Nephron progenitor cell (in vitro differentiated cells): ENCODE measurements around the gene ALDH3A2.
"Not testable (repeated sequence)": the region's sequence is repeated elsewhere in the genome, so short reads cannot be mapped to it uniquely, and the experiment has no call there.

Experiments
- DNase-seq: peaks from one replicate; pipeline ENCODE4 v3.0.0; 2021
- H3K27ac Mint-ChIP-seq: 2 replicates; pipeline ENCODE4 v1.8.0; 2021; ENCODE audit warnings: mild to moderate bottlenecking, moderate library complexity, mixed read lengths
- H3K27me3 Mint-ChIP-seq: 2 replicates; pipeline ENCODE4 v1.8.0; 2021; ENCODE audit warnings: mild to moderate bottlenecking, low read depth, mixed read lengths; ENCODE audit not compliant: poor library complexity
- H3K36me3 Mint-ChIP-seq: 2 replicates; pipeline ENCODE4 v1.8.0; 2021; ENCODE audit warnings: low read depth, mixed read lengths
- H3K4me1 Mint-ChIP-seq: 2 replicates; pipeline ENCODE4 v1.8.0; 2021; ENCODE audit warnings: mixed read lengths
- H3K4me3 Mint-ChIP-seq: 2 replicates; pipeline ENCODE4 v1.8.0; 2021; ENCODE audit warnings: mild to moderate bottlenecking, moderate library complexity, mixed read lengths
- H3K9me3 Mint-ChIP-seq: 2 replicates; pipeline ENCODE4 v1.8.0; 2021; ENCODE audit warnings: mild to moderate bottlenecking, moderate library complexity, mixed read lengths
- CTCF ChIP-seq: fragments of 200-600 bp; sonication (generic); IDR thresholded peaks from 2 replicates; pipeline ENCODE4 v1.5.0; 2021; ENCODE audit warnings: antibody characterized with exemption

Gene ALDH3A2

GRCh38 chr17:19676896-19677295, 28.3 kb downstream of the ALDH3A2 start:
- peaks cover 7% of the 10 kb centered on the region for H3K4me1 Mint-ChIP-seq
- H3K36me3 Mint-ChIP-seq: peaks cover 70% of the 10 kb centered on the region
- no peak for DNase-seq
- H3K9me3 Mint-ChIP-seq: peaks cover 17% of the 10 kb centered on the region
- H3K4me3 Mint-ChIP-seq: no peak overlapping the region
- H3K27ac Mint-ChIP-seq: no peak overlapping the region
- TF ChIP-seq CTCF: no peak
- peaks cover 6% of the 10 kb centered on the region for H3K27me3 Mint-ChIP-seq

- Mint-ChIP-seq H3K4me1 (no peaks in the 10 kb centered on the region), H3K27ac (no peak overlapping the region), H3K36me3 (peaks cover 62% of the 10 kb centered on the region), H3K9me3 (peaks cover 17% of the 10 kb centered on the region), H3K4me3 (no peak overlapping the region), H3K27me3 (peaks cover 6% of the 10 kb centered on the region)
- no peak for TF ChIP-seq CTCF
- DNase-seq: no peak
Measured at GRCh38 chr17:19677736-19678379, 29.3 kb downstream of the ALDH3A2 start.

GRCh38 chr17:19678581-19679453, 30.3 kb downstream of the ALDH3A2 start:
- Mint-ChIP-seq H3K27me3 (peaks cover 6% of the 10 kb centered on the region), H3K9me3 (peaks cover 17% of the 10 kb centered on the region), H3K36me3 (peaks cover 67% of the 10 kb centered on the region), H3K4me3 (no peak overlapping the region), H3K4me1 (no peaks in the 10 kb centered on the region), H3K27ac (no peak overlapping the region)
- TF ChIP-seq CTCF: no peak
- no peak for DNase-seq

- DNase-seq: no peak
- no peak for TF ChIP-seq CTCF
- Mint-ChIP-seq H3K9me3 (peaks cover 13% of the 10 kb centered on the region), H3K36me3 (peaks cover 54% of the 10 kb centered on the region), H3K4me3 (no peak overlapping the region), H3K27me3 (no peaks in the 10 kb centered on the region), H3K4me1 (no peaks in the 10 kb centered on the region), H3K27ac (no peak overlapping the region)
Measured at GRCh38 chr17:19683117-19683516, 34.6 kb downstream of the ALDH3A2 start.

GRCh38 chr17:19684909-19685580, 36.5 kb downstream of the ALDH3A2 start:
- not testable (repeated sequence) for H3K27ac Mint-ChIP-seq, DNase-seq, H3K27me3 Mint-ChIP-seq, H3K4me3 Mint-ChIP-seq, H3K4me1 Mint-ChIP-seq
- H3K9me3 Mint-ChIP-seq: peaks cover 19% of the 10 kb centered on the region
- H3K36me3 Mint-ChIP-seq: peaks cover 39% of the 10 kb centered on the region

- Mint-ChIP-seq H3K36me3 (peaks cover 43% of the 10 kb centered on the region), H3K4me3 (no peak overlapping the region), H3K27me3 (peaks cover 3% of the 10 kb centered on the region), H3K4me1 (no peaks in the 10 kb centered on the region), H3K27ac (no peak overlapping the region), H3K9me3 (peaks cover 32% of the 10 kb centered on the region)
- no peak for TF ChIP-seq CTCF
- no peak for DNase-seq
Measured at GRCh38 chr17:19686400-19687090, 38.0 kb downstream of the ALDH3A2 start.
